Gastroesophageal sphincter (tissue), 3 donors: ENCODE results near the gene INAVA.

ENCODE experiments used
- CTCF ChIP-seq, 4 experiments: fragments of 200-600 bp in 2 of 4; fragments of 450-650 bp in 2 of 4; sonication (generic) in 1 of 4; IDR thresholded peaks; one replicate each; pipeline ENCODE4 v1.5.1; 2017 to 2019; ENCODE audit warnings: antibody characterized with exemption in 4 of 4, mild to moderate bottlenecking in 2 of 4, moderate library complexity in 2 of 4
- EP300 ChIP-seq: sonication (generic); formaldehyde crosslinking; IDR thresholded peaks from one replicate; pipeline ENCODE4 v1.6.1; 2017; ENCODE audit warnings: antibody characterized with exemption, mild to moderate bottlenecking
- POLR2A ChIP-seq, 2 donors: fragments of 450-650 bp; IDR thresholded peaks; one replicate each; pipeline ENCODE4 v1.6.1; 2017; ENCODE audit warnings: antibody characterized with exemption in 2 of 2, mild to moderate bottlenecking in 2 of 2, moderate library complexity in 1 of 2

DNA sequence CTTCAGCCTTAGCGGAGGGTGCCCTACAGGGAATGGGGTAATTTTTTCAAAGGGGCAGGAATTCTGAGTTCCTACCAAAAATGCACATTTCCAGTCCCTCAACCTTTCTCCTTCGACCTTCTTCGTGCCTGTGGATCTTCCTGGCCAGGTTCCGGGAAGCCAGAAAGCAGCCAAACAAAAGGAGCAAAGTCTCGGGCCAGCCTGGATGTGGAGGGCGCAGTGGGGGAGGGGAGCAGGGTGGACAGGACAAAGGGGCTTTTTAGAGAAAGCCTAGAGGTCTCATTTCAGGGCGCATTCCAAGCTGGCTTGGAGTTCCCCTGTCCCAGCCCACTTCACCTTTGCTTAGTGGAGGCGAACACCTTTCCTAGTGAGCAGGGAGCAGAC is 2.9 kb upstream of the INAVA start:
- TF ChIP-seq CTCF (IDR thresholded peaks at IDR 0.05) = no peak
- TF ChIP-seq EP300 = no peak
- TF ChIP-seq POLR2A (IDR thresholded peaks at IDR 0.05) = no peak
